GM19238 (cell line): Measurements from ENCODE around the gene CARS2.
"Not testable (repeated sequence)": the region's sequence is repeated elsewhere in the genome, so short reads cannot be mapped to it uniquely, and the experiment has no call there.

Experiments used
- DNase-seq: peaks from one replicate; pipeline ENCODE4 v3.0.0; 2011; ENCODE audit warnings: low spot score; ENCODE audit not compliant: insufficient read length

CARS2 gene

DNA sequence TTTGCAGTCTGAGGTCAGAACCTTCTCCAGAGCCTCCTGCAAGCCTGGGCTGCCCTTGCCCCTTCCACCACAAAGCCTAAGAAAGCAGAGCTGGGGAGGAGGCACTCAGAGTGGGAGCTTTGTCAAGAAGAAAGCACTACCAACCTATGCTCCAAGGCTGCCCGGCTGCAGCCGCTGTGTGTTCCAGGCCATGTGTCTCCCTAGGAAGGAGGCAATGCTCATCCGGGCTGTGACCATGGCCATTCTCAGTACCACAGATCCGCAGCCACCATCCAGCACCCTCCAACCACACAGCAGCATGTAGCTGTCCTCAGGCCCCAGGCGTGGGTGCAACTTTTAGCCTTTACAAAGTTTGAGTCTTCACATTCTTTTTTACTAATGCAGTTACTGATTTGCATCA, 22.0 kb downstream of the CARS2 start:
- DNase-seq: no peak

DNA sequence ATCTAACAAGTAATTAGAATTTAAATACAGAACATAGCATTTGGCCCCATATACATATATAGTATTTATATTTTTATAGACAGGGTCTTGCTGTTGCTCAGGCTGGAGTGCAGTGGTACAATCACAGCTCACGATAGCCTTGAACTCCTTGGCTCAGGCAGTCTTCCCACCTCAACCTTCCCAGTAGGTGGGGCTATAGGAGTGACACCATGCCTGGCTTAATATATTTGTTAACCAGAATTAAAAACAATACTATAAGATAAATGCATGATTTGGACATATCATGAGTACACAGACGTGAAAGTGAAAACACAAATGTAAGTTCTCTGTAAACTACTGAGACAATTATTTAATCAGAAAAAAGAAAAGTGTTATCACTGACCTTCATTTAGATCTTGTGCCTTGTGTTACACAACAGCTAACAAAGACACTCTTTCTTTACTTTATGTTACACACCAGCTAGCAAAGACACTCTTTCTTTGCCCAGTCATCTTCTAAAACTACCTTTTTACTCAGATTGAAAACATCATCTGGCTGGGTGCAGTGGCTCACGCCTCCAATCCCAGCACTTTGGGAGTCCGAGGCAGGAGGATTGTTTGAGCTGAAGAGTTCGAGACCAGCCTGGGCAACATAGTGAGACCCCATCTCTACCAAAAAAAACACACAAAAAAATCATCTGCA, 22.6 kb downstream of the CARS2 start:
- DNase-seq: no peak

GRCh38 chr13:110682746-110683145, 23.2 kb downstream of the CARS2 start:
- DNase-seq: no peak

DNA sequence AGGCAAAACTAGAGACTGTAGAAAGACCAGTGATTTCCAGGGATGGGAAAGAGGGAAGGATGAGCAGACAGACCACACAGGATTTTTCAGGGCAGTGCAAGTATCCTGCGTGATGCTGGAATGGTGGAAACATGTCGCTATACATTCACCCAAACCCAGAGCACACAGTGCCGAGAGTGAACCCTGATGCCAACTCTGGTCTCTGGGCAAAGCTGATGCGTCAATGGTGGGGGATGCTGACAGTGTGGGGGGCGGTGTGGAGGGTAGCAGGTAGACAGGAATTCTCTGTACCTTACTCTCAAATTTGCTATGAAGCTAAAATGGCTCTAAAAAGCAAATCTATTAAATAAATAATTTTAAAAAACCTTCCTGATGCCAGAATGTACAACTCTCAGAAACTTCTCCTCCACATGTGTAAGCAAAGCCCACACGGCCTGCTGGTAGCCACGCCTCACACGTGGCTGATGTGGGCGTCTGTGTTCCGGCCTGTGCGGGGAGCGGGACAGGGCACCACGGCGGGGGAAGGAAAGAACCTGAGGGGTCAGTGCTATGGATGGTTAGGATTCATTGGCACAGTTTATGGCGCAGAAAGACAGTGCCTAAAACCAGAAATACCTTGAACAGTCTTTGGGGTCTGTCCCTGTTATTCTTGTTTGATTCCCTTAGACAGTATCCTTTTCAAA, 23.9 kb downstream of the CARS2 start:
- DNase-seq: no peak

GRCh38 chr13:110680852-110681251, 25.1 kb downstream of the CARS2 start:
- DNase-seq: no peak

DNA sequence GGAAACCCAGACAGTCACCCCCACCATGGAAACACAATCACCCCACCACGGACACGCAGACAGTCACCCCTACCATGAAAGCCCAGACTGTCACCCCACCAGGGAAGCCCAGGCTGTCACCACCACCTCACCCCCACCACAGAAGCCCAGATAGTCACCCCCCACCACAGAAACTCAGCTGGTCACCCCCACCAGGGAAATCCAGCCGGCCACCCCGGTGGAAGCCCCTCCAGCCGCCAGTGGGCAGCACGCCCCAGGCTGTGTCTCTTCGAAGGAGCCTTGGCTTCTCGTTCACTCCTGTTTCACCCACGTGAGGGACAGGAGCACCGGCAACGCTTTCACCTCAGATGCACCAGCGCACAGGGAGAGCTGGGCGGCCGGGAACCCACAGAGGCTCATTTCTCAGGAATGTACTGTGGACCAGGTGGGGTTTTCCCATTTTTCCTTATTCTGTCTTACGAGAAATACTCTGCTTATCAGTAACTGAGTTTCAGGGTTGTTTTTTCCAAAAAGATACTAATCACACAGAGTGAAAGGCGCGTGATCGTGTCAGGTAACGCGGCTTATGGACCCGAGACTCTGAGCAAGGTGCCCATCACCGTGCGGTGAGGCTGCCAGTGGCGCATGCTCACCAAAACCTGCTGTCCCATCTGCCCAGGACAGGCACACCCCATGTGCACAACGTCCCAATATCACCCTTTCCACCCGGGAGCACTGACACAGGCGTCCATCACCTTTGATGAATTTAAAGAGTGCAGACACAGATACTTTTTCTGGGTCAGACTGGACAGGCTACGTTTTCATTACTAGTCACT, 28.0 kb downstream of the CARS2 start:
- no peak for DNase-seq

DNA sequence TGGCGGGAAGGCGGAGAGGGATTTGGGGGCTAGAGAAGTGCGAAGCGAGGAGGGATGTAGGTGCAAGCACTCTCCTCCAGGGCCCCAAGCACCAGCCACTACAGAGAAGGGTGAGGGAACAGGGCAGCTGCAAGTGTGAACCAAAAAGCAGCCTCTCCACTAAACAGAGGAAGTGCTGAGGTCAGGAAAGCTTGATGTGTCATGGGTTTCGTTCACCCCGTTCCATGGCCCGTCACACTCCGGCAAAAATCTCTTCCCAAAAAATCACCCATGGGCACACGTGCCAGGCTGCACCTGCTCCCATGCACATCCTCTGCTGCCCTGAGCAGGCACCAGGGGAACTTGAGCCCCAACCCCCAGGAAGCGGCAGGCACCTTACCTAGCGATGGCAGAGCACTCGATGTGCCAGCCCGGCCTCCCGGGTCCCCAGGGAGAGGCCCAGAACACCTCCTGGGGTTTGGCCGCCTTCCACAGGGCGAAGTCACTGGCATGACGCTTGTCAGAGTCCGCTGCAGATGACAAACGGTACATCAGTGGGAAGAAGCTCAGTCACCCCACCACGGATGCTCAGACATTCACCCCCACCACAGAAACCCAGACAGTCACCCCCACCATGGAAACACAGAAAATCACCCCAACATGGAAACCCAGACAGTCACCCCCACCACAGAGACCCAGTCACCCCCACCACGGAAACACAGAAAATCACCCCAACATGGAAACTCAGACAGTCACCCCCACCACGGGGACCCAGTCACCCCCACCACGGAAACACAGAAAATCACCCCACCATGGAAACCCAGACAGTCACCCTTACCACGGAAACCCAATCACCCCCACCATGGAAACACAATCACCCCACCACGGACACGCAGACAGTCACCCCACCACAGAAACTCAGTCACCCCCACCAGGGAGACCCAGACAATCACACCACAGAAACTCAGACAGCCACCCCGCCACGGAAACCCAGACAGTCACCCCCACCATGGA, 29.0 kb downstream of the CARS2 start:
- DNase-seq: peak; percentile 26

DNA sequence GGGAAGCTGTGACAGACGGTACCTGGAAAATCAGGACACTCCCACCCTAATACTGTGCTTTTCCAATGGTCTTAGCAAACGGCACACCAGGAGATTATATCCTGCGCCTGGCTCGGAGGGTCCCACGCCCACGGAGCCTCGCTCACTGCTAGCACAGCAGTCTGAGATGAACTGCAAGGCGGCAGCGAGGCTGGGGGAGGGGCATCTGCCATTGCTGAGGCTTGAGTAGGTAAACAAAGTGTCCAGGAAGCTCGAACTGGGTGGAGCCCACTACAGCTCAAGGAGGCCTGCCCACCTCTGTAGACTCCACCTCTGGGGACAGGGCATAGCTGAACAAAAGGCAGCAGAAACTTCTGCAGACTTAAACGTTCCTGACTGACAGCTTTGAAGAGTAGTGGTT, 36.1 kb downstream of the CARS2 start:
- DNase-seq: not testable (repeated sequence)

GRCh38 chr13:110669036-110669435, 36.9 kb downstream of the CARS2 start:
- no peak for DNase-seq

- DNase-seq: no peak
Observed at GRCh38 chr13:110666255-110666533, 39.7 kb downstream of the CARS2 start.

DNA sequence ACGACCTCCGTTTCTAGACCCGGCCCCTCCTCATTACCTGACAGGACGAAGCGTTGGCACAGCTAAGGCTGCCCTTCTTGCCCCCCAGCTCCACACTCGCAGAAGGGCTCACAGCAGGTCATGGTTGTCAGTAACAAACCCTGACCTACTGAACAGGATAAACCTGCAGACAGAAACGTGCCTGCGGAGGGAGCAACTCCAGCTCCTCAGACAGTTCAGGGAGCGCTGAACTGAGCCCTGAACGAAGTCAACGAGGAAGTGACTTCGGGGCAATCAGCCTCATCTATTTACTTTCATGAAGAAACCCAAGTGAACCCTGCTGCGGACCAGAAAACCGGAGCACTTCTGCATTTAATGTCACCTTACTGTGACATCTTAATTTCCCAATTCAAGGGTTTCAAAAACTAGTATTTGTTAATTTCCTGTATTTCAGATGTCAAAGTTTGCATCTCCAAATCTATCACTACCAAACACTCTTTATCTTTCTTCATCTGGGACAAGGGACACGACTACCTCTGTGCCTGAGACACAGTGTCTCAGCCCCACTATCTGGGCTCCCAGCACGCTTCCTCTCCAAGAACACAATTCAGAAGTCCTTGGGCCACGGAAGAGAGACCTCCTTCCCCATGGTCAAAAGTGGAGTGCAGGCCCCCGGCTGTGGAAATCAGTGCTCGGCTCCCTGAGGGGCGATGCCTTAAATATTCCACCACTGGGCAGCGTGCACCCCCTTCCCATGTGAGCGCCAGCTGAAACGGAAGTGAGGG, 40.2 kb downstream of the CARS2 start:
- DNase-seq: no peak

- DNase-seq: no peak
Observed at GRCh38 chr13:110664673-110665072, 41.2 kb downstream of the CARS2 start.

DNA sequence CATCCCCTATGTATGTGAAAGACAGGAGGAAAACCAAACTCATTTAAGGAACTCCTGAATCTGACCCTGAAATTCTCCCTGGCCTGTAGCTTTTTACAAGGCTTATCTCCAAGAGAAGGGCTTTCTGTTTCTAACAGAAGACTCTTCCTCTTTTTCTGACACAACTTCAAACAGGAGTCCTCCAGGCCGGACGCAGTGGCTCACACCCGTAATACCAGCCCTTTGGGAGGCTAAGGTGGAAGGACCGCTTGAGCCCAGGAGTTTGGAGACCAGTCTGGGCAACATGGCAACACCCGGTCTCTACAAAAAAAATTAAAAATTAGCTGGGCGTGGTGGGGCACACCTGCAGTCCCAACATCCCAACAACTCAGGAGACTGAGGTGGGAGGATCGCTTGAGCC, 41.9 kb downstream of the CARS2 start:
- no peak for DNase-seq

- no peak for DNase-seq
Observed at GRCh38 chr13:110663491-110663890, 42.4 kb downstream of the CARS2 start.

- no peak for DNase-seq
Observed at GRCh38 chr13:110662777-110663443, 43.0 kb downstream of the CARS2 start.

- DNase-seq: no peak
Observed at GRCh38 chr13:110662091-110662490, 43.8 kb downstream of the CARS2 start.

DNA sequence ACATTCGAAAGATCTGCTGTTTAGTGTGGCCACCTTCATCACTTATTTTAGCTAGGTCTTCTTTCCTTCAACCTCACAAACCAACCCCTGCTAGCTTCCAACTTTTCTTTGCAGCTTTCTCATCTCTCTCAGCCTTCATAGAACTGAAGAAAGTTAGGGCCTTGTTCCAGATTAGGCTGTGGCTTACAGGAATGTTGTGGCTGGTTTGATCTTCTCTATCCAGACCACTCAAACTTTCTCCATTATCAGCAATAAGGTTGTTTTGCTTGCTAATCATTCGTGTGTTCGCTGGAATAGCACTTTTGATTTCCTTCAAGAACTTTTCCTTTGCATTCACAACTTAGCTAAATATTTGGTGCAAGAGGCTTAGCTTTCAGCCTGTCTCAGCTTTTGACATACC, 44.7 kb downstream of the CARS2 start:
- DNase-seq: no peak

DNA sequence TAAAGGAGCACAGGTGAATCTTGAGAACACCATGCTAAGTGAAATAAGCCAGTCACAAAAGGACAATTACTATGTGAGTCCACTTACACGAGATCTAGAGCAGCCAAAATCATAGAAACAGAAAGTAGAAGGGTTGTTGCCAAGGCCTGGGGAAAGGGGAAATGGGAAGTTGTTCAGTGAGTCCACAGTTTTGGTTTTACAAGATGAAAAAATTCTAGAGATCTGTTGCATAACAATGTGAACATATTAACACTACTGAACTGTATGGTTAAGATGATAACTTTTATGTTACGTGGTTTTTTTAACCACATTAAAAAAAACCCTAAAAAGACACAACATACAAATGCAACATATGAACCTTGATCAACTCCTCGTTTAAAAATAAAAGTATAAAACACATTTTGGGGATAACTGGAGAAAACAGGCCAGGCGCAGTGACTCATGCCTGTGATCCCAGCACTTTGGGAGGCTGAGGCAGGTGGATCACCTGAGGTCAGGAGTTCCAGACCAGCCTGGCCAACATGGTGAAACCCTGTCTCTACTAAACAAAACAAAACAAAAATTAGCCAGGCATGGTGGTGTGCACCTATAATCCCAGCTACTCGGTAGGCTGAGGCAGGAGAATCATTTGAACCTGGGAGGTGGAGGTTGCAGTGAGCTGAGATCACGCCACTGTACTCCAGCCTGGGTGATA, 47.6 kb downstream of the CARS2 start:
- DNase-seq: not testable (repeated sequence)

DNA sequence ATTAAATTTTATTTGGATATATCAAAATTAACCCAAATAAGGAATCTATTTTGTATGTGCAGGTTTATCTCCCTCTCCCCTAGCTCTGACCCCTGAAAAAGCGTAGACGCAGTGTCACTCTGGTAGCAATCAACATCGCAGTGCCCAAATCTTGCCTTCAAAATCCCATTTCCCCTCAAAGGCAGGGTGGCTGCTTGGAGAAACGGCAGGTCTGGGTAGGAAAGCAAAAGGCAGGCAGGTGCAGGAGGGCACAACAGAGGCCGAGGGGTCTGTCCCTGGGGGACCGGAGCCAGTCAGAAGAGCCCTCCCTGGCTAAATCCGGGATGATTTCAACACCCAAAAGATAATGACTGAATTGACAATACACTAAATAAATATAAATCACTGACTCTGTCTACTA, 48.7 kb downstream of the CARS2 start:
- DNase-seq: no peak

DNA sequence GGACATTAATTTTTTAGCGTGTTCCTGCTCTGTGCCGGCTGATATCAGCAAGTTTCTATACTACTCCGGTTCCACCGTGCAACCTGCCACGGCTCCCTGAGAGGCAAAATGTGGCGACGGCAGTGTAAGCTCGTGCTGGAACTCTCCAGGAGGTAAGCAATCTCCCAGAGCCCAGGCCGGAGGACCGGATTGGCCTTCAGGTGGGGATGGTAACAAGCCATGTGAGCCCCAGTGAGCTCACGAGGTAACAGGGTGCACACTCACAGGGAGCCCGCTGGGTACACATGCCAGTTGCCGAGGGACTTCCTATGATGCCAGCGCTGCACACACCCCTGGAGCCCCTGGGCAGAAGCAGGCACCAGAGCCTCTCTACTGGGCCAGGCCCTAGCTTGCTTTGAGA, 52.1 kb downstream of the CARS2 start:
- DNase-seq: no peak
